GM21367 (cell line): ENCODE data around the gene SLC17A2.

Experiments used
- ATAC-seq: cut with Tn5 transposase; IDR thresholded peaks from one replicate; pipeline ENCODE4 v1.9.1; 2021; ENCODE audit not compliant: unreplicated experiment

The SLC17A2 gene

GRCh38 chr6:25888626-25889025 is 41.9 kb downstream of the SLC17A2 start:
- ATAC-seq, result no peak

- ATAC-seq, result no peak
Measured at GRCh38 chr6:25886066-25886465, 44.4 kb downstream of the SLC17A2 start.

- ATAC-seq, result no peak
Measured at GRCh38 chr6:25883991-25884390, 46.5 kb downstream of the SLC17A2 start.

GRCh38 chr6:25883536-25883935 is 47.0 kb downstream of the SLC17A2 start:
- no peak for ATAC-seq

- no peak for ATAC-seq
Measured at GRCh38 chr6:25882051-25882496, 48.4 kb downstream of the SLC17A2 start.

- no peak for ATAC-seq
Measured at GRCh38 chr6:25880601-25881000, 49.9 kb downstream of the SLC17A2 start.

- no peak for ATAC-seq
Measured at GRCh38 chr6:25878721-25879322, 51.7 kb downstream of the SLC17A2 start.

- no peak for ATAC-seq
Measured at GRCh38 chr6:25875926-25876602, 54.4 kb downstream of the SLC17A2 start.

GRCh38 chr6:25875563-25875905 is 55.0 kb downstream of the SLC17A2 start:
- ATAC-seq, result no peak

GRCh38 chr6:25874822-25875562 is 55.5 kb downstream of the SLC17A2 start:
- no peak for ATAC-seq

GRCh38 chr6:25874118-25874517 is 56.4 kb downstream of the SLC17A2 start, which contains the start of gene SLC17A3:
Gene SLC17A3 (minus strand): TSS chr6:25874243. CDS start chr6:25868387, 5,856 bp downstream.
- ATAC-seq, result no peak

GRCh38 chr6:25872814-25873213 is 57.7 kb downstream of the SLC17A2 start:
- no peak for ATAC-seq

- ATAC-seq, result no peak
Measured at GRCh38 chr6:25869840-25870239, 60.7 kb downstream of the SLC17A2 start.

GRCh38 chr6:25868436-25869183 is 61.9 kb downstream of the SLC17A2 start:
- no peak for ATAC-seq

GRCh38 chr6:25866011-25866410 is 64.5 kb downstream of the SLC17A2 start:
- ATAC-seq, result no peak

- ATAC-seq, result no peak
Measured at GRCh38 chr6:25863360-25863759, 67.1 kb downstream of the SLC17A2 start.
